HG03045 (cell line): ENCODE results near the gene CDC37L1.
"Not testable (repeated sequence)": the region's sequence is repeated elsewhere in the genome, so short reads cannot be mapped to it uniquely, and the experiment has no call there.

Source experiments
- ATAC-seq: cut with Tn5 transposase; IDR thresholded peaks from one replicate; pipeline ENCODE4 v1.9.1; 2021; ENCODE audit warnings: mild to moderate bottlenecking, moderate library complexity; ENCODE audit not compliant: unreplicated experiment

The CDC37L1 gene

GRCh38 chr9:4748612-4749011 is 69.2 kb downstream of the CDC37L1 start:
- ATAC-seq, result no peak

GRCh38 chr9:4750023-4750673 is 70.8 kb downstream of the CDC37L1 start:
- ATAC-seq, result no peak

GRCh38 chr9:4754530-4754929 is 75.2 kb downstream of the CDC37L1 start:
- ATAC-seq, result not testable (repeated sequence)

GRCh38 chr9:4755026-4755609 is 75.7 kb downstream of the CDC37L1 start:
- ATAC-seq, result no peak

- ATAC-seq, result no peak
Observed at GRCh38 chr9:4756420-4756819, 77.1 kb downstream of the CDC37L1 start.
